Suprapubic skin (tissue), 3 donors: Measurements from ENCODE around the gene SOHLH1.

ENCODE experiments used
- EP300 ChIP-seq: sonication (generic); formaldehyde crosslinking; IDR thresholded peaks from one replicate; pipeline ENCODE4 v1.6.1; 2017; ENCODE audit warnings: antibody characterized with exemption
- POLR2A ChIP-seq, 2 donors: fragments of 450-650 bp; IDR thresholded peaks; one replicate each; pipeline ENCODE4 v1.6.1; 2017; ENCODE audit warnings: antibody characterized with exemption in 2 of 2, mild to moderate bottlenecking in 2 of 2, moderate library complexity in 2 of 2
- TF ChIP-seq, protein P1 (sequence below), 2 donors: fragments of 200-600 bp in 1 of 2; fragments of 450-650 bp in 1 of 2; sonication (generic) in 1 of 2; IDR thresholded peaks; one replicate each; pipeline ENCODE4 v1.5.1; 2016 to 2019; ENCODE audit warnings: antibody characterized with exemption in 2 of 2, mild to moderate bottlenecking in 1 of 2, moderate library complexity in 1 of 2

DNA sequence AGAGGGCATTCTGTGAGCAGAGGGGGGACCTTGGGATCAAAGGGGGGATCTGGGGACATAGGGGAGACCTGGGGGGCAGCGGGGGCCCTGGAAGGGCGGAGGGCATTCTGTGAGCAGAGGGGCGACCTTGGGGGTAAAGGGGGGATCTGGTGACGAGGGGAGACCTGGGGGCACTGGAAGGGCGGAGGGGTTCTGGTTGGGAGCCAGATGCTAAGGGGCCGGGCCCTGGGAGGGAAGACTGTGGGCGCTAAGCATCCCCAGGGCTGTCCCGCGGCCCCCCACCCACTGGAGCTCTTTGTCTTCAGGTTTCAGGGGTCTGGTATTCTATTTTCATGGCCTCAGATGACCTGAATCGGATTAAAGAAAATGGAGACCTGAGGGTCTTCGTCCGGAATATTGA lies 35.4 kb downstream of the SOHLH1 start:
- TF ChIP-seq, protein P1, sequence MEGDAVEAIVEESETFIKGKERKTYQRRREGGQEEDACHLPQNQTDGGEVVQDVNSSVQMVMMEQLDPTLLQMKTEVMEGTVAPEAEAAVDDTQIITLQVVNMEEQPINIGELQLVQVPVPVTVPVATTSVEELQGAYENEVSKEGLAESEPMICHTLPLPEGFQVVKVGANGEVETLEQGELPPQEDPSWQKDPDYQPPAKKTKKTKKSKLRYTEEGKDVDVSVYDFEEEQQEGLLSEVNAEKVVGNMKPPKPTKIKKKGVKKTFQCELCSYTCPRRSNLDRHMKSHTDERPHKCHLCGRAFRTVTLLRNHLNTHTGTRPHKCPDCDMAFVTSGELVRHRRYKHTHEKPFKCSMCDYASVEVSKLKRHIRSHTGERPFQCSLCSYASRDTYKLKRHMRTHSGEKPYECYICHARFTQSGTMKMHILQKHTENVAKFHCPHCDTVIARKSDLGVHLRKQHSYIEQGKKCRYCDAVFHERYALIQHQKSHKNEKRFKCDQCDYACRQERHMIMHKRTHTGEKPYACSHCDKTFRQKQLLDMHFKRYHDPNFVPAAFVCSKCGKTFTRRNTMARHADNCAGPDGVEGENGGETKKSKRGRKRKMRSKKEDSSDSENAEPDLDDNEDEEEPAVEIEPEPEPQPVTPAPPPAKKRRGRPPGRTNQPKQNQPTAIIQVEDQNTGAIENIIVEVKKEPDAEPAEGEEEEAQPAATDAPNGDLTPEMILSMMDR (IDR thresholded peaks at IDR 0.05) = no peak
- TF ChIP-seq EP300 = no peak
- no peak for TF ChIP-seq POLR2A (IDR thresholded peaks at IDR 0.05)
